Tongue (tissue), 3 donors: ENCODE data around the gene AKIRIN1. TPM values are rescaled to one million over a fixed set of nuclear protein-coding genes. Genes with fewer than 3 reads are reported as not detected.
"Not testable (repeated sequence)": the region's sequence is repeated elsewhere in the genome, so short reads cannot be mapped to it uniquely, and the experiment has no call there.

Experiments used
- DNase-seq: peaks from one replicate; pipeline ENCODE4 v3.0.0-alpha.2; 2015
- small RNA-seq: library from RNA; depleted of rRNA; stranded (forward); fragments of <200 nt; gene quantifications from one replicate; pipeline ENCODE3, GENCODE V24; 2014; ENCODE audit warnings: low replicate concordance
- total RNA-seq: library from RNA; depleted of rRNA; stranded (reverse); fragments of >200 nt; gene quantifications from one replicate; pipeline ENCODE4 v1.2.3, GENCODE V29; 2014

Gene AKIRIN1
- total RNA-seq, 1 donor from 2014 or later, result 21.1 TPM

DNA sequence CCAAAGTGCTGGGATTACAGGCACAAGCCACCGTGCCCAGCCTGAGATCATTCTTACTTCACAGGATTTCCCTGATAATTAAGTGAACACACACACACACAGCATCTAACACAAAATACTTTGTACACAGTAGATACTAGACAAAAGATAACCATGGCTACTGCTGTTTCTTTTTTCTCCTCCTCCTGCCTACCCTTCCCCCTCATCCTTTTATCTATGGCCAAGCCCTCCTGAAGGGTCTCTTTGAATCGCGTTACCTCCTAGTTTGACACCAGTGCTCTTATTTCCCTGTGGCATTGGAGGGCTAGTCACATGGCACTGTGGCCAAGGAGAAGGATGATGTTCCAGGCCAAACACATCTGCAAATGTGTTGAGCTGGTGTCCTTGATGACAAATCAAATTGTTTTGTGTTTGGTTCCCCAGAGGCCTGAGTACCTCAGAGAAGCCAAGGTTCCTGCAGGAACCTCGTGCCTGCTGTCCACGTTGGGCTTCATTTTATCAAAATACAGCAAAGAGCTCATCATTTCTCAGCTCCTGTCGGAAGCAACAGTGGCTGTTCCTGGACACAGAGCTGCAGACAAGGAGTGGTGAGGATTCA, 55.6 kb downstream of the AKIRIN1 start:
- DNase-seq, result no peak

DNA sequence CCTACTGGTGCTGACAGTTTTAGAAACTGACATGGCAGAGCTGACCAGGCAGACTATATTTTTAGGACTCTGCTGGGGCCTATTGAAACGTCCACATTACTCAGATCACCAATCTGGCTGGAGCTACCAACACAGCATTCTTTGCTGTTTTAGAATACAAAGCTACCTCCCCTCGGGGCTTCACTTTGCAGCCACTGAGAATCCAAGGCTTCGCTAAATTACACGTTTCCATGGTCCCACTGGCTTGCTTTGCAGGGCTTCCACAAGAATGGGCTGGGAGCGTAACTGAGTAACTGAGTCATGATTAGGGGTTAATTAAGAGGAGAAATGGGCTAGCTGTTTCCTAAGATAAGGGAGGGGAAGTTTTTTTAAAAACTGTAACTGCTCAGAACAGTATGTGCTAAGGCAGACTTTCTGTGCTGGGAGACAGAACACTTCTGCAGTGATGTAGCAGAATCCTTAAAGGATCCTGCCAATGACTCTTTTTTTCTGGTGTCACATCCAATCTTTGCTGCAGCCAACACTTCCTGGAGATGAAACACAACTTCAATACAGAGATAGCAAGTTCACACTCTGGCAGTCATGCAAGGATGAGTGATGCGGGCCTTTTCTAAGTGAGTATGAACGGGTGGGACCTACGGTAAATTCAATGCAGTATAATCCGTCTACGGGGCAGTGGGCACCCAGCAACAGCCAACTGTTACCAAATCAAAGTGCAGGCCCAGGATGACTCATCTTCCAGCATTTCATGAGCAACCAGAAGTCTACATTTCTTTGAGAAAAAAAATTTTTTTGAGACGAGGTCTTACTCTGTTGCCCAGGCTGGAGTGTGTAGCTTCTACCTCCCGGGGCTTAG, 56.5 kb downstream of the AKIRIN1 start:
- DNase-seq, result no peak

DNA sequence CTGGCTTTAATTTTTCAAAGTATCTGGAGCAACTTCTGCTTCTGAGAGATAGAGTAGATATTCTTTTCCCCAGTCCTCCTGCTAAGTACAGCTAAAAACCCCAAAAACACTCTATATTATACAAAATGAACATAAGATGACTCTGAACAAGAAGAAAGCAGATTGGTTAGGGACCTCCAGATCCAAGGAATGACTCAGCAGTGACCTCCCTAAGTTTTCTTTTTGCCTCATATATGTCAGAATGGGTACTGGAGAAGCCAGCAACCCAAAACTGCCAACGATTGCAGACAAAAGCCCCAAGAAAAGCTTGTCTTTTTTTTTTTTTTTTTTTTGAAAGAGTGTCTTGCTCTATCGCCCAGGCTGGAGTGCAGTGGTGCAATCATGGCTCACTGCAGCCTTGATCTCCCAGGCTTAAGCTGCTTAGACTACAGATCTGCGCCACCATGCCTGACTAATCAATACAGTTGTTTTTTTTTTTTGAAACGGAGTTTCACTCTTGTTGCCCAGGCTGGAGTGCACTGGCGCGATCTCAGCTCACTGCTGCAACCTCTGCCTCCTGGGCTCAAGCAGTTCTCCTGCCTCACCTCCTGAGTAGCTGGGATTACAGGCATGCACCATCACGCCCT, 57.8 kb downstream of the AKIRIN1 start:
- DNase-seq, result no peak

DNA sequence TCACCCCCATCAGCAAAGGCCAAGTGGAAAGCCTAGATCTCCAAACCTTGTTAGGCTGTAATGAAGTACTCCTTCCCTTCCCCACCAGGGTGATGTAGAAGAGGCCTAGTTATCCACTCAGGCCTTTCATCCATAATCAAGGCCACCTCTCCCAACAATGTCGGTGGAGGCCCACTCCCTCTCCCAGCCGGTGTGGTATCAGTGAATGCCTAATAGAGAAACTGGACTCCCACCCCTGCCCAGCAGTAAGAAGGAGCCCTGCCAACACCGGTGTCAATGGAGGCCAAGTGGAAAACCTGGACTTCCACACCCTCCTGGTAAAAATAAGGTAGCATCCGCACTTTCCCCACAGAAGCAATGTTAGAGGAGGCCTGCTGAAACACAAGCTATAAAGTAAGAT, 58.9 kb downstream of the AKIRIN1 start:
- no peak for DNase-seq

DNA sequence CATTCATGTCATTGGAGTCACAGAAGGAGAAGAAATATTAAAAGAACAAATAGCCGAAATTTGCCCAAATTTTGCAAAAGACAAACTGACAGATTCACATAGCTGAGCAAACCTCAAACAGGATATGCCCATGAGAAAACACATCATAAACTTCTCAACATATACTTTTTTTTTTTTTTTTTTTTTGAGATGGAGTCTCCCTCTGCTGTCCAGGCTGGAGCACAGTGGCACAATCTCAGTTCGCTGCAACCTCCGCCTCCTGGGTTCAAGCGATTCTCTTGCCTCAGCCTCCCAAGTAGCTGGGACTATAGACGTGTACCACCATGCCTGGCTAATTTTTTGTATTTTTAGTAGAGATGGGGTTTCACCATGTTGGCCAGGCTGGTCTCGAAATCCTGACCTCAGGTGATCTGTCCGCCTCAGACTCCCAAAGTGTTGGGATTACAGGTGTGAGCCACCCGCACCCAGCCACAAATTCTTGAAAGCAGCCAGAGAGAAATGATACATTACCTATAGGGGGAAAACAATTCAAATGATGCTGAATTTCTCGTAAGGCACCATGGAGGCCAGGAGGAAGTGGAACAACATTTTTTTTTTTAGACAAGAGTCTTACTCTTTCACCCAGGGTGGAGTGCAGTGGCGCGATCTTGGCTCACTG, 60.2 kb downstream of the AKIRIN1 start:
- DNase-seq, result not testable (repeated sequence)

DNA sequence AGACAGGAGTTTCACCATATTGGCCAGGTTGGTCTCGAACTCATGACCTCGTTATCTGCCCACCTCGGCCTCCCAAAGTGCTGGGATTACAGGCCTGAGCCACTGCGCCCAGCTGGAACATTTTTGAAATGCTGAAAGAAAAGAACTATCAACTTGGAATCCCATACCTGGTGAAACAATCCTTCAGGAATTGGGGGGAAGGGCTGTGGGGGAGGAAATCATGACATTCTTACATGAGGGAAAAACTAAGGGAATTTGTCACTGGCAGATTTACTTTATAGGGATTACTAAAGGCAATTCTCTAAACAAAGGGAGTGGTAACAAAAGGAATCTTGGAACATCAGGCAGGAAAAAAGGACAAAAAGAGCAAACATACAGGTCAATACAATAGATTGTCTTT, 60.9 kb downstream of the AKIRIN1 start:
- DNase-seq, result no peak

DNA sequence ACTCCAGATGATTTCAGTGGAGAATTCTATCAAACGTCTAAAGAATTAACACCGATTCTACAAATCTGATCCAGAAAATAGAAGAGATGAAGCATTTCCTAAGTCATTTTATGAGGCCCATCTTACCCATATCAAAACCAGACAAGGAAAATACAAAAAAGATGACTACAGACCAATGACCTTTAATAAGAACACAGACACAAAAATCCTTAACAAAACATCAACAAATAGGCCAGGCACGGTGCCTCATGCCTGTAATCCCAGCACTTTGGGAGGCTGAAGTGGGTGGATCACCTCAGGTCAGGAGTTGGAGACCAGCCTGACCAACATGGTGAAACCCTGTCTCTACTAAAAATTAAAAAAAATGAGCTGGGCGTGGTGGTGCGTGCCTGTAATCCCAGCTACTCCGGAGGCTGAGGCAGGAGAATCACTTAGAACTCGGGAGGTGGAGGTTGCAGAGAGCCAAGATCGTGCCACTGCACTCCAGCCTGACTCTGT, 64.2 kb downstream of the AKIRIN1 start:
- not testable (repeated sequence) for DNase-seq

Small RNAs within 50 kb of the gene (small RNA-seq; reads per million reads assigned to genes)
- not detected for gene RF00019

Other genes starting within 250 kb of the AKIRIN1 start
- gene RRAGC, start 131.5 kb upstream of the AKIRIN1 start, total RNA-seq, result 28.0 TPM
- 10.8 TPM for gene MYCBP, start 117.9 kb upstream of the AKIRIN1 start, total RNA-seq
- gene GJA9, start 109.7 kb upstream of the AKIRIN1 start, total RNA-seq, result not detected
- gene RHBDL2, start 49.4 kb upstream of the AKIRIN1 start, total RNA-seq, result 1.6 TPM
- gene NDUFS5, start 35.1 kb downstream of the AKIRIN1 start, total RNA-seq, result 314 TPM
- gene MACF1, start 213.4 kb downstream of the AKIRIN1 start, total RNA-seq, result 461 TPM